ENCODE data around the gene SRSF9.

DNA sequence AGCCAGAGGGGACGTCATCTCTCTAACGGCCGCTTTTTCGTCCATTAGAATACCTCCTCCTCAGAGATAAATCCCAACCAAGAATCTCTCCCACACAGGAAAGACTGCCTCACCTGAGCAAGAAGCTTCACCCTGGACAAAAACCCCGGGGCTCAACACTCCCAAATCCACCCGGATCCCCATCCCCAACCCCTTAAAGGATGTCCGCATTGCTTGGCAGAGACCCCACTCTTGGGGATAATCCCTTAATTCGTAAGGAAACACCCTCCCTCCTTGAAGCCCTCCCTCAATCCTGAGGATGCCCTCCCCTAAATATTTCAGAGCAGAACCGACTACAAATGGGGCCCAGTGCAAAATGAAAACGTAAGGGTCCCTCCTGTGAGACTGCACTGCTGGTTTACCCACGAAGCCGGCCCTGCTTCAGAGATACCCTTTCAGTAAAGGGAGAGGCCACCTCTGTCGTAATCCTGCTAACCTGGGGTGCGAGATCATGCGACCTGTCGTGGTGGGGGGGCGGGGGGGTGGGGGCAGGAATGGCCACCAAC is 25.7 kb upstream of the SRSF9 start:
- TF ChIP-seq, protein P1, sequence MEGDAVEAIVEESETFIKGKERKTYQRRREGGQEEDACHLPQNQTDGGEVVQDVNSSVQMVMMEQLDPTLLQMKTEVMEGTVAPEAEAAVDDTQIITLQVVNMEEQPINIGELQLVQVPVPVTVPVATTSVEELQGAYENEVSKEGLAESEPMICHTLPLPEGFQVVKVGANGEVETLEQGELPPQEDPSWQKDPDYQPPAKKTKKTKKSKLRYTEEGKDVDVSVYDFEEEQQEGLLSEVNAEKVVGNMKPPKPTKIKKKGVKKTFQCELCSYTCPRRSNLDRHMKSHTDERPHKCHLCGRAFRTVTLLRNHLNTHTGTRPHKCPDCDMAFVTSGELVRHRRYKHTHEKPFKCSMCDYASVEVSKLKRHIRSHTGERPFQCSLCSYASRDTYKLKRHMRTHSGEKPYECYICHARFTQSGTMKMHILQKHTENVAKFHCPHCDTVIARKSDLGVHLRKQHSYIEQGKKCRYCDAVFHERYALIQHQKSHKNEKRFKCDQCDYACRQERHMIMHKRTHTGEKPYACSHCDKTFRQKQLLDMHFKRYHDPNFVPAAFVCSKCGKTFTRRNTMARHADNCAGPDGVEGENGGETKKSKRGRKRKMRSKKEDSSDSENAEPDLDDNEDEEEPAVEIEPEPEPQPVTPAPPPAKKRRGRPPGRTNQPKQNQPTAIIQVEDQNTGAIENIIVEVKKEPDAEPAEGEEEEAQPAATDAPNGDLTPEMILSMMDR (IDR thresholded peaks at IDR 0.05; ENCODE audit: low read depth, low read length): no peak
- TF ChIP-seq EZH2phosphoT487 (IDR thresholded peaks at IDR 0.05; ENCODE audit: low read depth): no peak
